ENCODE data around the gene CAMK1D. TPM values are rescaled to one million over a fixed set of nuclear protein-coding genes. Genes with fewer than 3 reads are reported as not detected.

Gene CAMK1D
- total RNA-seq, 1 donor from 2014 or later: 8.7 TPM

GRCh38 chr10:12644380-12645144 lies 295.2 kb downstream of the CAMK1D start:
- intact Hi-C loops (cut with micrococcal nuclease): no loop called here

GRCh38 chr10:12645449-12645848 lies 296.1 kb downstream of the CAMK1D start:
- intact Hi-C loops (cut with micrococcal nuclease): no loop called here

GRCh38 chr10:12649012-12649584 lies 299.8 kb downstream of the CAMK1D start:
- intact Hi-C loops (cut with micrococcal nuclease): no loop called here

- intact Hi-C loops (cut with micrococcal nuclease): no loop called here
Observed at GRCh38 chr10:12650122-12650521, 300.8 kb downstream of the CAMK1D start.

GRCh38 chr10:12650538-12651298 lies 301.4 kb downstream of the CAMK1D start:
- intact Hi-C loops (cut with micrococcal nuclease): no loop called here

- intact Hi-C loops (cut with micrococcal nuclease): loop anchor here (1.0 to 5.0 kb wide), 3 partner anchors 309 to 442 kb away; partner anchors contain the start of gene CAMK1D
Observed at GRCh38 chr10:12655940-12656339, 306.6 kb downstream of the CAMK1D start.

GRCh38 chr10:12656518-12657142 lies 307.3 kb downstream of the CAMK1D start:
- intact Hi-C loops (cut with micrococcal nuclease): loop anchor here (1.0 to 5.0 kb wide), 3 partner anchors 309 to 442 kb away; partner anchors contain the start of gene CAMK1D

- intact Hi-C loops (cut with micrococcal nuclease): loop anchor here (5.0 kb wide), 1 partner anchor 310 kb away; the partner anchor contains the start of gene CAMK1D
Observed at GRCh38 chr10:12657489-12657888, 308.1 kb downstream of the CAMK1D start.

- intact Hi-C loops (cut with micrococcal nuclease): loop anchor here (5.0 kb wide), 1 partner anchor 311 kb away; the partner anchor contains the start of gene CAMK1D
Observed at GRCh38 chr10:12658526-12658925, 309.2 kb downstream of the CAMK1D start.

- intact Hi-C loops (cut with micrococcal nuclease): loop anchor here (5.0 kb wide), 1 partner anchor 312 kb away; the partner anchor contains the start of gene CAMK1D
Observed at GRCh38 chr10:12659706-12660105, 310.4 kb downstream of the CAMK1D start.

- intact Hi-C loops (cut with micrococcal nuclease): no loop called here
Observed at GRCh38 chr10:12660812-12661211, 311.5 kb downstream of the CAMK1D start.

GRCh38 chr10:12661671-12662070 lies 312.3 kb downstream of the CAMK1D start:
- intact Hi-C loops (cut with micrococcal nuclease): no loop called here

GRCh38 chr10:12663863-12664262 lies 314.5 kb downstream of the CAMK1D start:
- intact Hi-C loops (cut with micrococcal nuclease): no loop called here

- intact Hi-C loops (cut with micrococcal nuclease): no loop called here
Observed at GRCh38 chr10:12665501-12665900, 316.2 kb downstream of the CAMK1D start.

GRCh38 chr10:12667052-12667451 lies 317.7 kb downstream of the CAMK1D start:
- intact Hi-C loops (cut with micrococcal nuclease): no loop called here

GRCh38 chr10:12668634-12669033 lies 319.3 kb downstream of the CAMK1D start:
- intact Hi-C loops (cut with micrococcal nuclease): no loop called here

GRCh38 chr10:12670004-12670403 lies 320.7 kb downstream of the CAMK1D start:
- intact Hi-C loops (cut with micrococcal nuclease): no loop called here

- intact Hi-C loops (cut with micrococcal nuclease): no loop called here
Observed at GRCh38 chr10:12675186-12675585, 325.8 kb downstream of the CAMK1D start.

- intact Hi-C loops (cut with micrococcal nuclease): no loop called here
Observed at GRCh38 chr10:12679636-12680035, 330.3 kb downstream of the CAMK1D start.

- intact Hi-C loops (cut with micrococcal nuclease): no loop called here
Observed at GRCh38 chr10:12681252-12681651, 331.9 kb downstream of the CAMK1D start.

- intact Hi-C loops (cut with micrococcal nuclease): no loop called here
Observed at GRCh38 chr10:12684784-12685183, 335.4 kb downstream of the CAMK1D start.
